ENCODE measurements around the gene KIF21B.

GRCh38 chr1:201061886-201062285 is 38.4 kb upstream of the KIF21B start:
- TF ChIP-seq, protein P1, sequence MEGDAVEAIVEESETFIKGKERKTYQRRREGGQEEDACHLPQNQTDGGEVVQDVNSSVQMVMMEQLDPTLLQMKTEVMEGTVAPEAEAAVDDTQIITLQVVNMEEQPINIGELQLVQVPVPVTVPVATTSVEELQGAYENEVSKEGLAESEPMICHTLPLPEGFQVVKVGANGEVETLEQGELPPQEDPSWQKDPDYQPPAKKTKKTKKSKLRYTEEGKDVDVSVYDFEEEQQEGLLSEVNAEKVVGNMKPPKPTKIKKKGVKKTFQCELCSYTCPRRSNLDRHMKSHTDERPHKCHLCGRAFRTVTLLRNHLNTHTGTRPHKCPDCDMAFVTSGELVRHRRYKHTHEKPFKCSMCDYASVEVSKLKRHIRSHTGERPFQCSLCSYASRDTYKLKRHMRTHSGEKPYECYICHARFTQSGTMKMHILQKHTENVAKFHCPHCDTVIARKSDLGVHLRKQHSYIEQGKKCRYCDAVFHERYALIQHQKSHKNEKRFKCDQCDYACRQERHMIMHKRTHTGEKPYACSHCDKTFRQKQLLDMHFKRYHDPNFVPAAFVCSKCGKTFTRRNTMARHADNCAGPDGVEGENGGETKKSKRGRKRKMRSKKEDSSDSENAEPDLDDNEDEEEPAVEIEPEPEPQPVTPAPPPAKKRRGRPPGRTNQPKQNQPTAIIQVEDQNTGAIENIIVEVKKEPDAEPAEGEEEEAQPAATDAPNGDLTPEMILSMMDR (IDR thresholded peaks at IDR 0.05; ENCODE audit: low read depth, low read length): no peak
- TF ChIP-seq EZH2phosphoT487 (IDR thresholded peaks at IDR 0.05; ENCODE audit: low read depth): no peak

Measured in OCI-LY3 (cell line).